ENCODE data around the gene MCM6.

GRCh38 chr2:135913727-135914365 is 37.6 kb upstream of the MCM6 start:
- TF ChIP-seq CREB5 (CRISPR knock-in tag; IDR thresholded peaks at IDR 0.05; ENCODE audit: low read depth) (no peak), ZFP30 (CRISPR knock-in tag; IDR thresholded peaks at IDR 0.05) (no peak), TOX (CRISPR knock-in tag; IDR thresholded peaks at IDR 0.05; ENCODE audit: borderline replicate concordance) (no peak), POU6F1 (CRISPR knock-in tag; IDR thresholded peaks at IDR 0.05; ENCODE audit: borderline replicate concordance, low read depth) (no peak), ZNF565 (CRISPR knock-in tag; conservative IDR thresholded peaks at IDR 0.05; ENCODE audit: low read depth) (no peak), CSDC2 (CRISPR knock-in tag; IDR thresholded peaks at IDR 0.05) (no peak), PATZ1 (CRISPR knock-in tag; IDR thresholded peaks at IDR 0.05; ENCODE audit: borderline replicate concordance) (no peak), RARB (CRISPR knock-in tag; IDR thresholded peaks at IDR 0.05) (no peak), ZFP3 (CRISPR knock-in tag; IDR thresholded peaks at IDR 0.05) (no peak), OSR1 (CRISPR knock-in tag; IDR thresholded peaks at IDR 0.05) (no peak)
